GM12872 (cell line): Measurements from ENCODE around the gene MAP3K3.

ENCODE experiments used
- TF ChIP-seq, protein P1 (sequence below): IDR thresholded peaks from 3 replicates; pipeline ENCODE4 v1.5.1; 2011; ENCODE audit warnings: low read depth, mild to moderate bottlenecking, low read length, moderate library complexity; ENCODE audit not compliant: insufficient read depth

The MAP3K3 gene

DNA sequence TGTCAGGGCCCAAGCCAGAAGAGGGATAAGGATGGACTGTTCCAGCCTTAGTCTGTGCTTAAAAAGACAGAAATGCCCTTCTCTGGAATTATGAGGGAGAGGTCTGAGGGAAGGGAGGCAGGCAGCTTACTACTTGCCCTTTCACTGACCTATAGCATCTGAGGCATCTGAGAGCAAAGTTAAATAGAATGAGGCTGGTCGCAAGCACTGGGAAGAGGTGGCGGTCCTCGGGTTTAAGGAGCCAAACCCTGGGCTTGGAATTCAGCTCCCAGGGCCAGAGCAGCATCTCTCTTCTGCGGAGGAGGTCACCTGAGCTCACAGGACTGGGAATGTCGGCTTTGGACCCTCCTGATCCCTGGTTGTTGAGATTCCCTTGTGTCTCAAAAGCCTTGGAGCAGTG lies 80.8 kb downstream of the MAP3K3 start:
- TF ChIP-seq, protein P1, sequence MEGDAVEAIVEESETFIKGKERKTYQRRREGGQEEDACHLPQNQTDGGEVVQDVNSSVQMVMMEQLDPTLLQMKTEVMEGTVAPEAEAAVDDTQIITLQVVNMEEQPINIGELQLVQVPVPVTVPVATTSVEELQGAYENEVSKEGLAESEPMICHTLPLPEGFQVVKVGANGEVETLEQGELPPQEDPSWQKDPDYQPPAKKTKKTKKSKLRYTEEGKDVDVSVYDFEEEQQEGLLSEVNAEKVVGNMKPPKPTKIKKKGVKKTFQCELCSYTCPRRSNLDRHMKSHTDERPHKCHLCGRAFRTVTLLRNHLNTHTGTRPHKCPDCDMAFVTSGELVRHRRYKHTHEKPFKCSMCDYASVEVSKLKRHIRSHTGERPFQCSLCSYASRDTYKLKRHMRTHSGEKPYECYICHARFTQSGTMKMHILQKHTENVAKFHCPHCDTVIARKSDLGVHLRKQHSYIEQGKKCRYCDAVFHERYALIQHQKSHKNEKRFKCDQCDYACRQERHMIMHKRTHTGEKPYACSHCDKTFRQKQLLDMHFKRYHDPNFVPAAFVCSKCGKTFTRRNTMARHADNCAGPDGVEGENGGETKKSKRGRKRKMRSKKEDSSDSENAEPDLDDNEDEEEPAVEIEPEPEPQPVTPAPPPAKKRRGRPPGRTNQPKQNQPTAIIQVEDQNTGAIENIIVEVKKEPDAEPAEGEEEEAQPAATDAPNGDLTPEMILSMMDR, result no peak

- TF ChIP-seq, protein P1, result no peak
Observed at GRCh38 chr17:63703556-63704258, 81.5 kb downstream of the MAP3K3 start.

DNA sequence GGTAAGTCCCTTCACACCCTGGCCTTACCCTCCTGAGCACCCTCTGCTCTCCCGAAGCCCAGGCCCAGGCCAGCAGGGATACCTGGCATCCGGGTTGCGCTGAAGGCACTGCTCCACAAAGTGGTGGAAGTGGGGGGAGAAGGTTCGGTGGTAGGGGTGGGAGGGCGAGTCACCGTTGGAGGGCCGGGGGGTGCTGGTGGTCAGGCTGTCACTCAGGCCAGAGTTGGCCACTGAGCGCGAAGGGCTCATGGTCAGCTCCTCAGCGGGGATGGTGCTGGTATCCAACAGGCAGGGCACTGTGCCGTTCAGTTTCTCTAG lies 82.0 kb downstream of the MAP3K3 start:
- TF ChIP-seq, protein P1, result no peak

GRCh38 chr17:63704836-63705235 lies 82.6 kb downstream of the MAP3K3 start:
- TF ChIP-seq, protein P1, result no peak

DNA sequence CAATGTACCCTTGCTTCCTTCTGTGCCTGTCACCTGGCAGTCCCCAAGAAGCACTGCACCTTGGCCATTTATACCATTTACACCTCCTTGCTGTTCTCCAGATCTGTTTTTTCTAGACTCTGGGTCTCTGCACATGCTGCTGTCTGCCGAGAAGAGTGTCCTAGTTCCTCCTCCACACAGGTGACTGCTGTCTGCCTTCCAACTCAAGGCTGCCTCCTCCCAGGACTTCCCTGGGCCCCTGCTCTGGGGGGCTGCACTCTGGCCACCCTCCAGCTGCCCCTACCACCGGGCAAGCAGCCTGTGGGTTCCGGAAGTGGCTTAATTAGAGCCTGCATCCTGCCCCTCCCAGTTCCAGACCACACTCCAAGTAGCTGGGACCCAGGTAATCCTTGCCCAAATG lies 83.4 kb downstream of the MAP3K3 start:
- TF ChIP-seq, protein P1, result no peak

DNA sequence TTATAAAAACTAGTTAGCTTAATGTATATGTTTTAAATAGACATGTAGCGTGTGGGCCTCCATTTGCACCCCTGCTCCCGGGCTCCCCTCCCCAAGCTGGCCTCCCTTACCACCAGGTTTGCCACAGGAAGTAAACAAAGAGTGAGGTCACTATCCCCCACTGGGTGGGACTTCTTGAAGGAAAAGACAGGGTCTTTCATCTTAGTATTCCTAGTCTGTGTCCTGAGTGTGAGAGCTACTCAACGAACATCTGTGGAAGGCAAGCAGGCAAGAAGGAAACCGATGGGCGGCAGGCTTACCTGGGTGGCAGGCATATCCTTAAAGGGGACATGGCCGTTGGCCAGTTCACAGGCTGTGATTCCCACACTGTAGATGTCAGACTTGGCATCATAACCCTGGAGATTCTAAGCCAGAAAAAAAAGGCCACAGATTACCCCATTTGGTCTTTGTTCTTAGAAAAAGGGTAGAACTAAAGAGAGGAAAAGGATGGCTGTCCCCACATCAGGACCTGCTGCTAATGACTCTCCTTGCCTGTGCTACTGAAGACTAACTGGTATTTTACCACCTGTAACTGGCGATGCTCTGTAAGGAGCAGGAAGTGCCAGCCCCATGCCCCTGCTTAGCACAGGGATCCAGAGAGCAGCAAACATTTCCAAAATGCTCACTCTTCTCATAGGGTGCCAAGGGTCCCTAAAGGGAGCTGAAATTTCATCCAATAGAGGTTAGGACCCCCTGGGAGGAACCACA lies 84.3 kb downstream of the MAP3K3 start:
- TF ChIP-seq, protein P1, result no peak

DNA sequence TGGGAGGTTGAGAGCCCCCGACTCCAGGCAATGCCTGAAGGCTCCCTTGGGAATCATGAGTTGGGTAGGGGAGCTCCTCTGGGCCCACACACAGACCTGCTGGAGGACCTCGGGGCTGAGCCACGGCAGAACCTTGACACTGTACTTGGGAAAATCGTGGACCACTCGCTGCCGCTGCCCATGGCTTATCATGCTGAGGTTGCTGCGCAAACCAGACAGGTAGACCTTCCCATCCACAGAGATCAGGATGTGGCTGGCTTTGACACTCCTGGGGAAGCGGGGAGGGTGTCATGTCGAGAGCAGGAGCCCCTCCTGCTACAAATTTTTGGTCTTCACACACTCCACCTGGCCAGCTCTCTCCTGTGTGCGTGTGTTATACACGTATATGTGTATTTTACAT lies 84.9 kb downstream of the MAP3K3 start:
- TF ChIP-seq, protein P1, result no peak
